ENCODE measurements around the gene ARHGAP23.
A peak's percentile ranks its signal among the peaks of the same experiment; 100 is the strongest.

The ARHGAP23 gene

GRCh38 chr17:38428112-38428642 lies at the start of gene ARHGAP23:
Gene ARHGAP23 (plus strand): TSS chr17:38428464. CDS start chr17:38428486, 22 bp downstream.
- H3K4me3 ChIP-seq (ENCODE audit: control insufficient read depth, low read depth, low read length), result peak within 1 kb of the TSS; percentile 65
- peak; percentile 52 for DNase-seq (ENCODE audit: low read depth)
- TF ChIP-seq, protein P1, sequence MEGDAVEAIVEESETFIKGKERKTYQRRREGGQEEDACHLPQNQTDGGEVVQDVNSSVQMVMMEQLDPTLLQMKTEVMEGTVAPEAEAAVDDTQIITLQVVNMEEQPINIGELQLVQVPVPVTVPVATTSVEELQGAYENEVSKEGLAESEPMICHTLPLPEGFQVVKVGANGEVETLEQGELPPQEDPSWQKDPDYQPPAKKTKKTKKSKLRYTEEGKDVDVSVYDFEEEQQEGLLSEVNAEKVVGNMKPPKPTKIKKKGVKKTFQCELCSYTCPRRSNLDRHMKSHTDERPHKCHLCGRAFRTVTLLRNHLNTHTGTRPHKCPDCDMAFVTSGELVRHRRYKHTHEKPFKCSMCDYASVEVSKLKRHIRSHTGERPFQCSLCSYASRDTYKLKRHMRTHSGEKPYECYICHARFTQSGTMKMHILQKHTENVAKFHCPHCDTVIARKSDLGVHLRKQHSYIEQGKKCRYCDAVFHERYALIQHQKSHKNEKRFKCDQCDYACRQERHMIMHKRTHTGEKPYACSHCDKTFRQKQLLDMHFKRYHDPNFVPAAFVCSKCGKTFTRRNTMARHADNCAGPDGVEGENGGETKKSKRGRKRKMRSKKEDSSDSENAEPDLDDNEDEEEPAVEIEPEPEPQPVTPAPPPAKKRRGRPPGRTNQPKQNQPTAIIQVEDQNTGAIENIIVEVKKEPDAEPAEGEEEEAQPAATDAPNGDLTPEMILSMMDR (conservative IDR thresholded peaks at IDR 0.05; ENCODE audit: control insufficient read depth, insufficient read depth, low read depth, low read length), result no peak

- TF ChIP-seq, protein P1 (conservative IDR thresholded peaks at IDR 0.05; ENCODE audit: control insufficient read depth, insufficient read depth, low read depth, low read length), result no peak
- no peak for DNase-seq (ENCODE audit: low read depth)
- no peak overlapping the region for H3K4me3 ChIP-seq (ENCODE audit: control insufficient read depth, low read depth, low read length)
Measured at GRCh38 chr17:38379448-38379847, 48.8 kb upstream of the ARHGAP23 start.

DNA sequence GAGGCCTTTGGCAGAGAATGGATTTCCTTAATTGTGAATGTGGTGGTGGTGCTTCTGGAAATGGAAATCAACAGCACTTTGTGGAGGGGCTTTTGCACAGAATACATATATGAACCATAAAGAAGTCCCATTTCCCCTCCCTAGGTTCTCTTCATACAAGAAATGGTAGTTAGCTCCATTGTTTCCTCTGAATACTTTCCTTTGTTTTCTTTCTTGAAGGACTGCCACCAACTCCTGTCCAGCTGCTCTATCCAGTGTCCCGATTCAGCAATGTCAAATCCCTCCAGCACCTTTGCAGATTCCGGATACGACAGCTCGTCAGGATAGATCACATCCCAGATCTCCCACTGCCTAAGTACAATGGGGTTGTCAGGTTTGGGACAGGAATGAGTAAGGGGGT lies 33.2 kb upstream of the ARHGAP23 start:
- H3K4me3 ChIP-seq (ENCODE audit: control insufficient read depth, low read depth, low read length), result no peak overlapping the region
- TF ChIP-seq, protein P1 (conservative IDR thresholded peaks at IDR 0.05; ENCODE audit: control insufficient read depth, insufficient read depth, low read depth, low read length), result no peak
- DNase-seq (ENCODE audit: low read depth), result no peak

DNA sequence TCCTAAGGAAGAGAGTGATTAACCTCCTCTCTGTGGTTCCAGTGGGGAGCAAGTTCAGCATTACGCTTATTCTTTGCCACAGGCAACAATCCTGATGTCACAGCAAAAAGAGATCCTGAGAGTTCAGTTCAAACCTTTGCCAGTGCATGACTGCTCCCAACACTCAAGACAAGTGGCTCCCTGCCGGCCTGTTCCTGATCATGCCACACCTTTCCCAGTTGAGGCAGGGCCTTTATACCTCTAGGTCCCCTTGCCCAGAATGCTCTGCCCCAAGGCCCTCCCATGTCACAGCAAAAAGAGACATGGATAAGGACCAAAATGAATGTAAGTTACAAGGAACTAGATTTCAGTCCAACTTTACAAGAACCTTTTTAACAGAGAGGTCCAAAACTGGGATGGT lies 31.0 kb upstream of the ARHGAP23 start:
- DNase-seq (ENCODE audit: low read depth), result no peak
- TF ChIP-seq, protein P1 (conservative IDR thresholded peaks at IDR 0.05; ENCODE audit: control insufficient read depth, insufficient read depth, low read depth, low read length), result no peak
- no peak overlapping the region for H3K4me3 ChIP-seq (ENCODE audit: control insufficient read depth, low read depth, low read length)

DNA sequence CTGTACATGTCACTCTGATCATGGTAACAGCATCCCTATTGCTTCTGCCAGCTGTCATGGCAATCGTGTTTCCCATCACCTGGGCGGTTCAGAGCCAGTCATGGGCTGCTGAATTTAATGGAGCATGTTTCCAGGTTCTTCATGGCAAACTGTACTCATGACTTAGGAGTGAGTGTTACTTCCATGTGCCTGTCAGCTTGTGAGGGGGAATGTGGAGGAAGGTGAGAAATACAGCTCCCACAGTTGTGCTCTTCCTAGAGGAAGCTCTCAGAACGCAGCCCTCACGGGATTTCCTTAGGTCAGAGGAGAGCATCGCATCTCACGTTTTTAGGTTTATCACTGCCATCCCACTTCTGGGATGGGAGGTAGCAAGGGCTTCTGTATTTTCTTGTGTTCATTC lies 28.0 kb upstream of the ARHGAP23 start:
- TF ChIP-seq, protein P1 (conservative IDR thresholded peaks at IDR 0.05; ENCODE audit: control insufficient read depth, insufficient read depth, low read depth, low read length), result no peak
- H3K4me3 ChIP-seq (ENCODE audit: control insufficient read depth, low read depth, low read length), result no peak overlapping the region
- no peak for DNase-seq (ENCODE audit: low read depth)

- TF ChIP-seq, protein P1 (conservative IDR thresholded peaks at IDR 0.05; ENCODE audit: control insufficient read depth, insufficient read depth, low read depth, low read length), result no peak
Measured at GRCh38 chr17:38401459-38401858, 26.8 kb upstream of the ARHGAP23 start.

GRCh38 chr17:38402897-38403296 lies 25.4 kb upstream of the ARHGAP23 start:
- TF ChIP-seq, protein P1 (conservative IDR thresholded peaks at IDR 0.05; ENCODE audit: control insufficient read depth, insufficient read depth, low read depth, low read length), result no peak
- no peak for DNase-seq (ENCODE audit: low read depth)
- no peak overlapping the region for H3K4me3 ChIP-seq (ENCODE audit: control insufficient read depth, low read depth, low read length)

More at GRCh38 chr17:38401459-38401858, 26.8 kb upstream of the ARHGAP23 start:
- no peak overlapping the region for H3K4me3 ChIP-seq (ENCODE audit: control insufficient read depth, low read depth, low read length)
- DNase-seq (ENCODE audit: low read depth), result no peak

All from fibroblast of mammary gland (primary cell).